HG03025 (cell line): Measurements from ENCODE around the gene CYB5R2.

Source experiments
- ATAC-seq: cut with Tn5 transposase; IDR thresholded peaks from one replicate; pipeline ENCODE4 v1.9.1; 2021; ENCODE audit warnings: mild to moderate bottlenecking, moderate library complexity; ENCODE audit not compliant: unreplicated experiment, low FRiP score

Gene CYB5R2

GRCh38 chr11:7672960-7673723 is at the start of gene CYB5R2:
TSS of gene CYB5R2 (minus strand) at chr11:7673500. CDS start at chr11:7672825, 675 bp downstream.
- peak; percentile 57 for ATAC-seq

DNA sequence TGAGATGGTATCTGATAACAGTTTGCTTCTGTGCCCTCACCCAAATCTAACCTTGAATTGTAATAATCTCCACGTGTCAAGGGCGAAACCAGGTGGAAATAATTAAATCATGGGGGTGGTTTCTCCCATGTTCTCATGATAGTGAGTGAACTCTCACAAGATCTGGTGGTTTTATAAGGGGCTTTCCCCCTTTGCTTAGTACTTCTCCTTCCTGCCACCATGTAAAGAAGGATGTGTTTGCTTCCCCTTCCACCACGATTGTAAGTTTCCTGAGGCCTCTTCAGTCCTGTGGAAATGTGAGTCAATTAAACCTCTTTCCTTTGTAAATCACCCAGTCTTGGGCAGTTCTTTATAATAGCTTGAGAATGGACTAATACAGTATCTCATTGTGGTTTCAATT is 41.5 kb upstream of the CYB5R2 start:
- no peak for ATAC-seq

DNA sequence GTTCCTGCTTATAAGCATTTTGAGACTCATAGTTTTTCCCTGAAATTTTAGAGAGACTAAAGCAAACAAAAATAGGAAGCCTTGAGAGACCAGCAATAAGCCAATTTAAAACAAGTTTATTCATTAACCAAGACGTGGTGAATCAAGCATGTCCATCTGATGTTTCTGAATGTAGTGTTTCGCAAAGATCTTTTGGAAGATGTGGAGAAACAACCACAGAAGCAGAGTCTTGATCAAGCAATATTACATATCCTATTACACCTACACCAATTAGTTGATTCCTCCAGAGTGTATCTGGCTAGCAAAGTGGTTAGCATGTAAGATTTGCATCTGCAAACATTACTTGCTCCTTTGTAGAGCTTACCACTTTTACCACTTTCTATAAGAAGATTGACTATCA is 33.1 kb upstream of the CYB5R2 start, which contains the start of gene OVCH2:
TSS of gene OVCH2 (minus strand) at position 101 of the 400 bp plus-strand sequence. CDS start at position 18, 83 bp downstream.
- no peak for ATAC-seq

DNA sequence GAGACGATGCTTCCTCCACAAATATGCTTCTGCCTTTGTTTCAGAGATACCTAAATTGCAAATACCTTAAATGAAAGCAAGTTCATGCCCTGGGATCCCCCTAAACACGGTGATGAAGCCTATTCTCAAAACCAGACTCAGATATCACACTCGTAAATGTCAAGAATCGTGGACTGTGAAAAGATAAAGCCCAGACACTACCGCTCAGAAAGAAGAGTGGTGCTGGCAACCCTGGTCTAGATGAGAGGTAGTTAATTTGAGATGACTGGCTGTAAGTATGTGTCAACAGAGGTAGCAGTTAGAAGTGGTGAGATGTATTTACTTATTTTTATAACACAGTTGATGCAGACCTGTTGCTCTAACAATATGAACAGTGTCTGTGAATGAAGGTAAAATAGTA is 30.4 kb upstream of the CYB5R2 start:
- ATAC-seq, result no peak

GRCh38 chr11:7696424-7696823 is 23.1 kb upstream of the CYB5R2 start:
- no peak for ATAC-seq

DNA sequence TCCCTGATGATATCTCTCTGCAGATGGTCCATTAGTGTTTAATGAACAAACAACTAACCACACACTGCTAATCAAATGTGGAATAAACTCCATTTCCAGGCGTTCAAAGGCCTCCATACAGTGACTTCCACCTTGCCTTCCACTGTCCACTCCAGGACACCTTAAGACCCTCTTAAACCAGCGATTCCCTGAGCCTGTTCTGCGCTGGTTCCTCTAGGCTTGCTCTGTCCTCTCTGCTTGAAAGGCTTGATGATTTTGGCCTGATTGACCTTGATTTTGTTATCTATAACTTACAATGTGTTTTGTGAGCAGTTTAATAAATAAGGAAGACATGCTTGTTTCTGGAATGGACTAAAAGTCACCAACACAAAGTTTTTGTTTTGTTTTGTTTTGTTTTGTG is 20.9 kb upstream of the CYB5R2 start:
- ATAC-seq, result no peak

- ATAC-seq, result no peak
Observed at GRCh38 chr11:7692426-7692825, 19.1 kb upstream of the CYB5R2 start.

DNA sequence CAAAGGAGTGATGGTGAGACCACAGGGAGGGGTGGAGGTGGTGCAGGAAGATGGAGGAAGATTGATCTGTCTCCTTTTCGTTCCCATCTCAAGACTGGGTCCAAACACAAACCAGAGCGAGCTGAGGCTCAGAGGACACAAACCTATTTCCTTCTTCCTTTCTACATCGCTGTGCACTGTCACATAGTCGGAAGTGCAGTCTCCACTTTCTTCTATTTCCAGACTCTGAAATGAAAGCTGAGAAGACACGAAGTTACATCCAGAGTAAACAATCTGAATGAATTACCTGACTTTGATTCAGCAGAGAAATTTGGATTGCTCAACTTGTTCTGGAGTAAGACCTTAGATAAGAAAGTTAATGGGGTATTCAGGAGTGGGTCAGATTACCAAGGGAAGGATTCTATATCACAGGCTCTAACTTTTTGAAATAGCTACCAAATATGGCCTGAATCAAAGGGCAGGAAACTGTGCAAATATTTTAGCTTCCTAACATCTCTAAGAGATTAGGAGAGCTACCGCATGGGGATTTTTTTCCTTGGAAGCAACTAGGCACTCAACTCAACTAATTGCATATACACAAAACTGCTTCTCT is 18.6 kb upstream of the CYB5R2 start:
- no peak for ATAC-seq

- no peak for ATAC-seq
Observed at GRCh38 chr11:7690648-7691047, 17.3 kb upstream of the CYB5R2 start.

DNA sequence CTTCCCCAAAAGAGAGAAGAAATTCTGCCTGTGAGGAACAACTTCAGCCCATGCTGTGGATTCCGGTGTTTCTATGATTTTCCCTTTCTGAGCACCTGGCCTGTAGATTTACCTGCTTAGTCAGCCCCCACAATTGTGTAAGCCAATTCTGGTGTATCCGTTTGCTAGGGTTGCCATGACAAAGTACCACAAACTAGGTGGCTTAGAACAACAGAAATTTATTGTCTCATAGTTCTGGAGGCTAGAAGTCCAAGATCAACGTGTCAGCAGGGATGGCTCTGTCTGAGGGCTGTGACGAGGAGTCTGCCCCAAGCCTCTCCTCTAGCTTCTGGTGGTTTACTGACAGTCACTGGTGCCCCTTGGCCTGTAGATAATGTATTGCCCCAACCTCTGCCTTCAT is 15.9 kb upstream of the CYB5R2 start:
- ATAC-seq, result no peak

DNA sequence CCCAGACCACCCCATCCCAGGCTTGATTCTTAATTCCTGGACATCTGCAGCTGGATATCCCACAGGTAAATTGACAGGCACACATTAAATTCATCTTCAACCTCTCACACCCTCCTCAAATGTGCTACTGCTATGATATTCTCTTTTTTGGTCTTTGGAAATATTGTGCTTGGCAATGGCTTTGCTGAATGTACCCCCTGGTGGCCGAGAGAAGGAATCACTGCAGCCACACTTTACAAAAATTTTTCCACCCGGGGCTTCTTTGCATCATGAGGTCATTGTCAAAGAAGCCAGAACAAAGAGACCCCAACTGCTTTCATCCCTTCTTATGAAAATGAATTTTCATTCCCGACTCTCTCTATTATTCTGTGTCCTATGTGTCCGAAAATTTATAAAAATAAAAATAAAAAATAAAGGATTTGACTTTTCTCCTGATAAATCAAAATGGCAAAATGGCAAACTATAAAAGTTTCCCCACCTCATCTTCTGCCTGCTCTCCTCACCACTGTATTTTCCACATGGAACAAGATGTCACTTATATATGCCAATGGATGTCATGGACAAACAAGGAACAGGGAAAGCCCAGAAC is 15.0 kb upstream of the CYB5R2 start:
- ATAC-seq, result no peak

GRCh38 chr11:7687386-7687785 is 14.1 kb upstream of the CYB5R2 start:
- ATAC-seq, result no peak

- ATAC-seq, result no peak
Observed at GRCh38 chr11:7686761-7687160, 13.5 kb upstream of the CYB5R2 start.

DNA sequence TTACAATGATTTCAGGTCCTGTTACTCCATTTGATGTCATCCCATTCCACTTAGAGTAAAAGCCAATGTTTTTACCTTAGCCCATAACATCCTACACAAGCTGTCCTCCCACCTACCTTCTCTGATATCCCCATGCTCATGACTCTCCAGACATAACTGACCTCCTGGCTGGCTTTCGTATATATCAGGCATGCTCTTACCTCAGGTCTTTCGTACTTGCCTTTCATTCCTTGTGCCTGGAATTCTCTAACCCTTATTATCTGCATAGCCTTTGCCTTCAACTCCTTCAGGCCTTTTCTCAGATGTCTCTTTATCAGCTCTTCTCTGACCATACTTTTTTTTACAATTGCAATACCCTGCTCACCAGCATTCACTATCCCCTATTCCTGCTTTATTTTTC is 10.3 kb upstream of the CYB5R2 start:
- ATAC-seq, result no peak

GRCh38 chr11:7677796-7678201 is 4.5 kb upstream of the CYB5R2 start:
- no peak for ATAC-seq

DNA sequence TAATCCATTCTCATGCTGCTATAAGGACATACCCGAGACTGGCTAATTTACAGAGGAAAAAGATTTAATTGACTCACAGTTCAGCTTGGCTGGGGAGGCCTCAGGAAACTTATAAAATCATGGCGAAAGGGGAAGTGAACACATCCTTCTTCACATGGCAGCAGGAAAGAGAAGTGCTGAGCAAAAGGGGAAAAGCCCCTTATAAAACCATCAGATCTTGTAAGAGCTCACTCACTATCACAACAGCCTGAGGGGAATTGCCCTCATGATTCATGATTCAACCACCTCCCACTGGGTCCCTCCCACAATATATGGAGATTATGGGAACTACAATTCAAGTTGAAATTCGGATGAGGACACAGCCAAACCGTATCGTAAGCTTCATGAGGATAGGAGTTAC is 3.8 kb upstream of the CYB5R2 start:
- ATAC-seq, result no peak

- no peak for ATAC-seq
Observed at GRCh38 chr11:7675631-7676030, 2.3 kb upstream of the CYB5R2 start.

DNA sequence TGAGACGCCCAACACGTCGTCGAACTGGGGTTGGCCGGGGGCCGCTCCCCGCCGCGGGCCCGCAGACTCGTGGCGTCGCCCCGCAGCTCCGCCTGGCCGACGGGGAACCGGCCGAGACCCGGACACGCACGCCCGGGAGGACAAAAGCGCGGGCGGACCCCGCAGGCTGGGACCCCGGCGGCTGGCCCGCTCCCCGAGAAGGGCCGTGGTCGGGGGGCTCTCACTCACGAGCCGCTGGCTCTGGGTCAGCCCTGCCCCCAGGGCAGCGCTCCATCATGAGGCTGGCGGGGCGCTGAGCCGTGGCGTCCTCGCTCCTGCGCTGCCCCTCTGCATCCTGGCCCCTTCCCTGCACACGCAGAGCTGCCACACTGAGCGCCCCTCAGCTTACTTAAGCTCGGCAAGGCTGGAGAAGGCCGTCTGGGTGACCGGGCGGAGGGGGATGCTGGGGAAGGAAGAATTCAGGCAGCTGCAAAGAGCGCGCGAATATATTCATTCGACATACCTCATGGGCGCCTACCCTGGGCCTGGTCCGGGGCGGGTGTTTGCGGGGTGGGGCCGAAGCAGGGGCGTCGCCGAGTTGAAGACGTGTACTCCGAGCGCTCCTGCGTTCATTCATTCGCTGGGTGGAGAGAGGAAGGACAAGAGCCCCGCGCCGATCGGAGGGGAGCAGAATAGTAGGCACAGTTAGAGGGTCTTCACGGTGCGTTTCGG is 579 bp upstream of the CYB5R2 start:
- peak; percentile 24 for ATAC-seq

GRCh38 chr11:7672276-7672959 is 882 bp downstream of the CYB5R2 start:
- no peak for ATAC-seq

GRCh38 chr11:7671347-7672215 is 1.7 kb downstream of the CYB5R2 start:
- no peak for ATAC-seq
